ENCODE results near the gene XRCC5. TPM values are rescaled to one million over a fixed set of nuclear protein-coding genes. Genes with fewer than 3 reads are reported as not detected.

Gene XRCC5
- total and polyA plus RNA-seq, 2 of the 8 experiments (the other 6 are each of a cell fraction or from before 2014, with no cell fraction given), result 308 to 644 TPM

- no peak for TF ChIP-seq CBX8 (IDR thresholded peaks at IDR 0.05; ENCODE audit: borderline replicate concordance, low read depth, low read length)
- no peak for TF ChIP-seq RAD21 (IDR thresholded peaks at IDR 0.05 in 1 of 2, conservative IDR thresholded peaks at IDR 0.05 in 1 of 2; ENCODE audit: low read depth in 2 of 2, low read length in 2 of 2)
- TF ChIP-seq HDAC6 (IDR thresholded peaks at IDR 0.05; ENCODE audit: low read depth, low read length), result no peak
- no peak for TF ChIP-seq NRF1 (IDR thresholded peaks at IDR 0.05; ENCODE audit: low read depth, low read length)
- no peak for TF ChIP-seq ASH2L (IDR thresholded peaks at IDR 0.05; ENCODE audit: low read length)
- no peak for TF ChIP-seq RXRA (IDR thresholded peaks at IDR 0.05; ENCODE audit: insufficient read depth, low read depth, low read length)
Observed at GRCh38 chr2:216245391-216245975, 136.3 kb downstream of the XRCC5 start (continued).

Data from H1 (cell line).